Body of pancreas (tissue), 4 donors: ENCODE measurements around the gene RGS11. TPM values are rescaled to one million over a fixed set of nuclear protein-coding genes. Genes with fewer than 3 reads are reported as not detected.

Experiments used
- ATAC-seq: fragments of 150-250 bp; one replicate; pipeline ENCODE4 v1.9.1; 2016
- DNase-seq, 4 donors: peaks; one replicate each; pipeline ENCODE4 v3.0.0-alpha.2; 2019
- H3K27ac ChIP-seq, 4 donors: fragments of 200-600 bp; sonication (generic); 1 replicate in 3 of 4; 2 replicates in 1 of 4; pipeline versions ENCODE4 v1.5.1 to v1.6.1; 2016 to 2019; ENCODE audit warnings: mild to moderate bottlenecking in 1 of 4, mixed read lengths in 1 of 4, moderate library complexity in 1 of 4
- H3K27me3 ChIP-seq, 2 donors: fragments of 200-600 bp; sonication (generic); one replicate each; pipeline ENCODE4 v1.6.0; 2016; ENCODE audit warnings: mild to moderate bottlenecking in 1 of 2
- H3K36me3 ChIP-seq, 2 donors: fragments of 200-600 bp; sonication (generic); replicated peaks in 1 of 2; 2 replicates each; pipeline ENCODE4 v1.5.1; 2016; ENCODE audit warnings: low read depth in 2 of 2; ENCODE audit not compliant: insufficient read depth in 1 of 2
- H3K4me1 ChIP-seq: fragments of 200-600 bp; sonication (generic); one replicate; pipeline ENCODE4 v1.6.0; 2016
- H3K4me3 ChIP-seq, 2 donors: fragments of 200-600 bp; sonication (generic); 1 replicate in 1 of 2; 2 replicates in 1 of 2; pipeline ENCODE4 v1.5.1; 2016 to 2019
- H3K9me3 ChIP-seq, 3 donors: fragments of 200-600 bp; sonication (generic); 1 replicate in 2 of 3; 2 replicates in 1 of 3; pipeline ENCODE4 v1.5.1; 2016
- CTCF ChIP-seq, 7 experiments: fragments of 450-650 bp in 4 of 7; fragments of 200-600 bp in 3 of 7; sonication (generic) in 3 of 7; IDR thresholded peaks; one replicate each; pipeline ENCODE4 v1.5.1; 2016 to 2019; ENCODE audit warnings: antibody characterized with exemption in 7 of 7
- POLR2A ChIP-seq, 3 donors: fragments of 450-650 bp; IDR thresholded peaks; one replicate each; pipeline ENCODE4 v1.6.1; 2016; ENCODE audit warnings: antibody characterized with exemption in 3 of 3, mild to moderate bottlenecking in 2 of 3
- WGBS, 2 donors: methylation state at CpG; one replicate each; pipeline ENCODE4 v1.1.5; 2017; 5-methylcytosine and 5-hydroxymethylcytosine counted together
- intact Hi-C: fragments of 100-400 bp; cut with DNase I; formaldehyde crosslinking; loops from one replicate; pipeline ENCODE4 v1.15.1; 2023
- total RNA-seq, 2 donors: library from RNA; depleted of rRNA; stranded (reverse); fragments of >200 nt; gene quantifications; one replicate each; pipeline ENCODE4 v1.1.0, GENCODE V29; 2016

Gene RGS11
- total RNA-seq, 2 donors from 2014 or later: 15.6 to 95.9 TPM

- peak overlapping the region in 1 of 2 donors; percentile 4 for H3K4me3 ChIP-seq
- TF ChIP-seq POLR2A (IDR thresholded peaks at IDR 0.05): no peak
- TF ChIP-seq CTCF (IDR thresholded peaks at IDR 0.05): no peak
- H3K27ac ChIP-seq: peak overlapping the region; percentile 68 to 91 (median 80)
- H3K36me3 ChIP-seq: no peaks in the 10 kb centered on the region
- no peak for ATAC-seq
- intact Hi-C loops: no loop called here
- H3K4me1 ChIP-seq: peaks cover 37% of the 10 kb centered on the region
- WGBS, 2 donors: 34 to 40% methylated on average over 1 to 7 of the region's 7 CpGs
- H3K27me3 ChIP-seq: no peaks in the 10 kb centered on the region
- no peak for DNase-seq
- no peaks in the 10 kb centered on the region for H3K9me3 ChIP-seq
Observed at GRCh38 chr16:279531-279930, 3.8 kb upstream of the RGS11 start.

- H3K27ac ChIP-seq: peak overlapping the region; percentile 68 to 91 (median 80)
- H3K27me3 ChIP-seq: no peaks in the 10 kb centered on the region
- DNase-seq (peak; percentile 78 to 94 (median 89)), ATAC-seq (peak; percentile 56)
- intact Hi-C loops: no loop called here
- TF ChIP-seq POLR2A (IDR thresholded peaks at IDR 0.05) (peak; percentile 44 to 89 (median 58)), CTCF (IDR thresholded peaks at IDR 0.05) (no peak)
- H3K4me3 ChIP-seq: peak overlapping the region in 1 of 2 donors; percentile 4
- H3K36me3 ChIP-seq: no peaks in the 10 kb centered on the region
- peaks cover 42% of the 10 kb centered on the region for H3K4me1 ChIP-seq
- no peaks in the 10 kb centered on the region for H3K9me3 ChIP-seq
- 24 to 32% methylated on average over 5 to 6 of the region's 6 CpGs for WGBS, 2 donors
Observed at GRCh38 chr16:278863-279366, 3.2 kb upstream of the RGS11 start.

- TF ChIP-seq CTCF (IDR thresholded peaks at IDR 0.05) (no peak), POLR2A (IDR thresholded peaks at IDR 0.05) (no peak)
- H3K27ac ChIP-seq: peak overlapping the region in 1 of 4 donors; percentile 12
- peaks cover 48% of the 10 kb centered on the region for H3K4me1 ChIP-seq
- H3K36me3 ChIP-seq: no peaks in the 10 kb centered on the region
- no peak for ATAC-seq
- H3K4me3 ChIP-seq: no peak overlapping the region
- DNase-seq: peak in 1 of 4 donors; percentile 55
- intact Hi-C loops: no loop called here
- WGBS, 2 donors: 49 to 68% methylated on average over 10 to 20 of the region's 20 CpGs
- H3K27me3 ChIP-seq: no peaks in the 10 kb centered on the region
- H3K9me3 ChIP-seq: no peaks in the 10 kb centered on the region
Observed at GRCh38 chr16:276426-277077, 808 bp upstream of the RGS11 start.

- Histone ChIP-seq H3K27me3 (no peaks in the 10 kb centered on the region), H3K27ac (no peak overlapping the region), H3K4me1 (peaks cover 49% of the 10 kb centered on the region), H3K36me3 (no peaks in the 10 kb centered on the region), H3K4me3 (no peak overlapping the region), H3K9me3 (no peaks in the 10 kb centered on the region)
- 0 to 1% methylated on average over 19 to 39 of the region's 58 CpGs for WGBS, 2 donors
- DNase-seq (peak in 1 of 4 donors; percentile 44), ATAC-seq (peak; percentile 9)
- TF ChIP-seq POLR2A (IDR thresholded peaks at IDR 0.05) (peak; percentile 9 to 16 (median 13)), CTCF (IDR thresholded peaks at IDR 0.05) (no peak)
- intact Hi-C loops: no loop called here
Observed at GRCh38 chr16:275041-275641, 603 bp downstream of the RGS11 start.
